Left lung (tissue), 10 donors: ENCODE results near the gene PIAS3. TPM values are rescaled to one million over a fixed set of nuclear protein-coding genes. Genes with fewer than 3 reads are reported as not detected.
A peak's percentile ranks its signal among the peaks of the same experiment; 100 is the strongest.

Source experiments
- ATAC-seq: fragments of 200-7000 bp; cut with Tn5 transposase; one replicate; pipeline ENCODE4 v1.9.1; 2020; ENCODE audit warnings: moderate library complexity
- DNase-seq, 4 donors: peaks; one replicate each; pipeline ENCODE4 v3.0.0-alpha.2; 2013 to 2020
- H3K27ac ChIP-seq, 2 donors: fragments of 200-600 bp; sonication (generic) in 1 of 2; one replicate each; pipeline versions ENCODE4 v1.5.0 to v1.8.0; 2020 to 2021
- H3K27me3 ChIP-seq, 2 donors: fragments of 200-600 bp; sonication (generic) in 1 of 2; one replicate each; pipeline versions ENCODE4 v1.5.0 to v1.8.0; 2020 to 2021
- H3K36me3 ChIP-seq, 2 donors: fragments of 200-600 bp; sonication (generic) in 1 of 2; one replicate each; pipeline versions ENCODE4 v1.5.0 to v1.8.0; 2020 to 2021
- H3K4me1 ChIP-seq, 2 donors: fragments of 200-600 bp; one replicate each; pipeline ENCODE4 v1.8.0; 2021
- H3K4me3 ChIP-seq, 2 donors: fragments of 200-600 bp; sonication (generic) in 1 of 2; one replicate each; pipeline versions ENCODE4 v1.5.0 to v1.8.0; 2020 to 2021; ENCODE audit warnings: mild to moderate bottlenecking in 1 of 2
- H3K9me3 ChIP-seq, 2 donors: fragments of 200-600 bp; sonication (generic) in 1 of 2; one replicate each; pipeline versions ENCODE4 v1.5.0 to v1.8.0; 2020 to 2021
- intact Hi-C, 2 donors: fragments of 100-400 bp; cut with DNase I; formaldehyde crosslinking; loops; one replicate each; pipeline versions ENCODE4 v1.11.2 to v1.14.2; 2022
- polyA plus RNA-seq, 6 donors: library from polyadenylated mRNA; unstranded; fragments of 120-200 nt; gene quantifications; one replicate each; pipeline ENCODE4 v1.2.1, GENCODE V29; 2013; ENCODE audit not compliant: insufficient read length in 6 of 6
- total RNA-seq, 2 donors: library from RNA; stranded (reverse); fragmentation: NEBNext Ultra II Directional; extraction: Animal tissue kit (Norgen Biotek cat#: 25700); gene quantifications; one replicate each; pipeline ENCODE4 v1.2.1, GENCODE V29; 2021
- TF ChIP-seq, protein P1 (sequence below), 2 donors: fragments of 200-600 bp; sonication (generic) in 1 of 2; IDR thresholded peaks; one replicate each; pipeline versions ENCODE4 v1.5.0 to v1.8.0; 2021; ENCODE audit warnings: antibody characterized with exemption in 2 of 2
- donor health status: DM: no; HTN: yes; CAD: no.
- donor health status: DM: no; HTN: no; CAD: no.

The PIAS3 gene
- total and polyA plus RNA-seq, 8 donors: 35.8 to 98.0 (median 69.6) TPM

DNA sequence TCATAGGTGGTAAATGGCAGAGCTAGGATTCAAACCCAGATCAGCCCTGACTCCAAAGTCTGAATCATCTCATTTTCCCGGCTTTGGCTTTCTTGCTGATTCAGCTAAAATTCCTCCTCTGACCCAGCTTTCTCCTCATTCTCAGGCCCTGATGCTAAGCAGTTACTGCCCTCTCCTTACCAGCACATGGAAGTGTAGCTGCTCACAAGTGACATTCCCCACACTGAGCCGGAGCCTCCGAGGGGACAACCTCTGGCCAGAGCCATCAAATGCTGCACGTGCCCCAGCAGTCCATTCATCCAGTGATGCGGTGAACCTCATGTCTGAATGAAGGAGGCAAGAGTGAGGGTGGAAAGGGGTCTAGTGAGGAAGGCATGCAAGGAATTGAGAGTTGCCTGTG lies 39.9 kb upstream of the PIAS3 start:
- intact Hi-C loops: no loop called here
- Histone ChIP-seq H3K4me1 (no peaks in the 10 kb centered on the region), H3K27ac (no peak overlapping the region), H3K36me3 (no peaks in the 10 kb centered on the region), H3K4me3 (no peak overlapping the region), H3K27me3 (no peaks in the 10 kb centered on the region), H3K9me3 (no peaks in the 10 kb centered on the region)
- TF ChIP-seq, protein P1, sequence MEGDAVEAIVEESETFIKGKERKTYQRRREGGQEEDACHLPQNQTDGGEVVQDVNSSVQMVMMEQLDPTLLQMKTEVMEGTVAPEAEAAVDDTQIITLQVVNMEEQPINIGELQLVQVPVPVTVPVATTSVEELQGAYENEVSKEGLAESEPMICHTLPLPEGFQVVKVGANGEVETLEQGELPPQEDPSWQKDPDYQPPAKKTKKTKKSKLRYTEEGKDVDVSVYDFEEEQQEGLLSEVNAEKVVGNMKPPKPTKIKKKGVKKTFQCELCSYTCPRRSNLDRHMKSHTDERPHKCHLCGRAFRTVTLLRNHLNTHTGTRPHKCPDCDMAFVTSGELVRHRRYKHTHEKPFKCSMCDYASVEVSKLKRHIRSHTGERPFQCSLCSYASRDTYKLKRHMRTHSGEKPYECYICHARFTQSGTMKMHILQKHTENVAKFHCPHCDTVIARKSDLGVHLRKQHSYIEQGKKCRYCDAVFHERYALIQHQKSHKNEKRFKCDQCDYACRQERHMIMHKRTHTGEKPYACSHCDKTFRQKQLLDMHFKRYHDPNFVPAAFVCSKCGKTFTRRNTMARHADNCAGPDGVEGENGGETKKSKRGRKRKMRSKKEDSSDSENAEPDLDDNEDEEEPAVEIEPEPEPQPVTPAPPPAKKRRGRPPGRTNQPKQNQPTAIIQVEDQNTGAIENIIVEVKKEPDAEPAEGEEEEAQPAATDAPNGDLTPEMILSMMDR (IDR thresholded peaks at IDR 0.05): no peak
- ATAC-seq (no peak), DNase-seq (no peak)

DNA sequence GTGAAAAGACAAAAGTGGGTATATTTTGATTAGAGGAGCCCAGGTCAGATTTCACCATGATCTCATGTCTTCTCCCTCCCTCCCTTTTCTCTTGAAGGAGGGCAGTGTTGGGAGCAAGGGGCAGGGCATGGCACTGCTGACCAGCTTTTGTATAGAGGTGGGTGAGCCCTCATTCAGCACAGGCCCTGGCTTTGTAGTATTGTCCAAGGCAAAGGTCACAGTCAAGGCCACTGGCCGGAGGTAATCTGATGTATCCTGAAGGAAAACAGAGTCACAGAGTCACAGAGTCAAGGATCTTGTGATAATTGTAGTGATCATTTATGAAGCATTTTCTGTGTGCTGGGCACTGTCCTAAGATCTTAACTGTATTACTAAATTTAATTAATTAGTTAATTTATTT lies 39.1 kb upstream of the PIAS3 start:
- H3K9me3 ChIP-seq: no peaks in the 10 kb centered on the region
- TF ChIP-seq, protein P1 (IDR thresholded peaks at IDR 0.05): no peak

DNA sequence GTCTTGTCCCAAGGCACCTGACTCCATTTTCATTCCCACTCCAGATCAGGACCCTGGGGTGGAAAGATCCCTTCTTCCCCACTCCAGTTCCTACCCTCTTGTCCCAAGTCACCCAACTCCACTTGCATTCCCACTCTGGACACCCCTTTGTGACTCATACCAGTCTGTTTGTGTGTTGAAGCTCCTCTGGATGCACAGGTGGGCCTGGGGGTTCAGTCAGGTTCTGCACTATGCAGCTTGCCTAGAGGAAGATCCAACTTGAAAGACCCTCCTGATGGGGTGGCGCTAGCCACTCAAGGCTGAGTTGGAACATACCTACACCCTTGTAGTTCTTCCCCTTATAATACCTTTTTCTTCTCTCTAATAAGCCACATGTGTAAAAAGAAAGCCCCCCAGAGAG lies 36.6 kb upstream of the PIAS3 start:
- ATAC-seq (no peak), DNase-seq (no peak)
- no peaks in the 10 kb centered on the region for H3K9me3 ChIP-seq
- no peaks in the 10 kb centered on the region for H3K36me3 ChIP-seq
- intact Hi-C loops: no loop called here
- no peaks in the 10 kb centered on the region for H3K27me3 ChIP-seq
- TF ChIP-seq, protein P1 (IDR thresholded peaks at IDR 0.05): no peak
- H3K4me3 ChIP-seq: no peak overlapping the region
- H3K4me1 ChIP-seq: peaks cover 24 to 31% of the 10 kb centered on the region in 2 donors
- H3K27ac ChIP-seq: no peak overlapping the region

More for the DNA sequence above, 39.1 kb upstream of the PIAS3 start:
- peaks cover under 1 to 6% of the 10 kb centered on the region in 2 donors for H3K4me1 ChIP-seq
- intact Hi-C loops: no loop called here
- no peaks in the 10 kb centered on the region for H3K36me3 ChIP-seq
- H3K4me3 ChIP-seq: no peak overlapping the region
- H3K27me3 ChIP-seq: no peaks in the 10 kb centered on the region
- no peak for ATAC-seq
- DNase-seq: no peak
- H3K27ac ChIP-seq: no peak overlapping the region

DNA sequence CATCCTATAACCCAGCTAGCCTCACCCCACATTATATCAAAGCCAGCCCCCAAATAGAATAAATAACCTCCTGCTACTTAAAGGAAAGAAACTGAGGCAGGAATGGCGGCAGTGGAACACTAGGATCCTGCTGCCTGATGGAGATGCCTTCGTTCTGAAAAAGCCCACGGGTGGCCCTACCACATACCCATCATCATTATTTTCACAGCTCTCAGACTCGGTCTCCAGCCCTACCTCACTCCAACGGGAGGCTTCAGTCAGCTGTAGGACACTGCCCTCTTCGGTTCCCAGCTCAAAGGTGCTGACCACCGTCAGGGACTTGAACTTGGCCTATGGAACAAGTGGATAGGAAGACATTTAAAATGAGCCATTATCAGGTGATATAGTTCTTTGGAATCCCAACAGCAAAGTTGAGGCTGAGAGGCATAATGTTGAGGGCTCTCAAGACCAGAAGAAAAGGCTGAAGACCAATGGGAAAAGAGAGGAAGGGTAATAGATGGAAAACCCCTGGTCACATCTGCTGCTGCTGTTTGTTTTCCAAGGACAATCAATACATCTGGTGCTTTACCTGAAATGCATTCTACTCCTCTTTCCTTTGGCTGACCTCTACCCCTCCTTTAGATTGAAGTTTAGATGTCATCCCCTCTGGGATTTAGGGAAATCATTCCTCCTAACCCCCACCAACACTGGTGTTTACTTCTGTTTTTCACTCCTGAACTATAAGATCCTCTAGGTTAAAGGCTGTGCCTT lies 34.6 kb upstream of the PIAS3 start:
- intact Hi-C loops: no loop called here
- Histone ChIP-seq H3K27ac (peak overlapping the region; percentile 86 to 93), H3K4me3 (no peak overlapping the region), H3K36me3 (no peaks in the 10 kb centered on the region), H3K27me3 (no peaks in the 10 kb centered on the region), H3K9me3 (no peaks in the 10 kb centered on the region), H3K4me1 (peaks cover 25 to 34% of the 10 kb centered on the region in 2 donors)
- DNase-seq (no peak), ATAC-seq (no peak)
- TF ChIP-seq, protein P1 (IDR thresholded peaks at IDR 0.05): no peak

DNA sequence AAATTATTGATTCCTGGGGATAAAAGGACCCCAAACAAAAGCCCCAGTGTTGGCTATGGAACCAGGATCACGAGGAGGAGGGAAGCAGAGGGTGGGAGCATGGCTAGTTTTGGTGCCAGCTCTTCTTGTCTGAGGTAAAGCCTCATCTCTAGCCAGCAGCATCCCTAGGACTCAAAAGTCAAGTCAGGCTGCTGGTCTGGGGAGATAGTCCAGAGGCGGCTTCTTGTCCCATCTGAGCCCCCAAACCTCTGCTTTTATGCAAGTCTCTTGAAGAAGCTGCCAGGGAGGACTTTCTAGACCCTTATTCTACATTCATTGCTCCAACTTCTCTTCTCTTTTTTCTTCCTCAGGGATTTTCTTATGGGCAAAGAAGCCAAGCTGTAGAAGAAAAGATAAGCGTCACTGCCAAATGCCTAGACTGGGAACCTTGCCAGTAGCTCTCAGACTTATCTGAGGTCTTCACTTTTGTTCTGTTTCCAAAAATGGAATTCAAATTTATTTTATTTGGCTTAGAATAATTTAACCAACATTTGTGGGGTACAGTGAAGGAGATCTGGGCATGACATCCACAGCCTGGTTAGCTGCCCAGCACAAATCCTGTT lies 33.7 kb upstream of the PIAS3 start:
- Histone ChIP-seq H3K9me3 (no peaks in the 10 kb centered on the region), H3K27ac (peak overlapping the region; percentile 86 to 93), H3K4me1 (peaks cover 25 to 36% of the 10 kb centered on the region in 2 donors), H3K27me3 (no peaks in the 10 kb centered on the region), H3K36me3 (no peaks in the 10 kb centered on the region), H3K4me3 (no peak overlapping the region)
- intact Hi-C loops: no loop called here
- DNase-seq: no peak
- TF ChIP-seq, protein P1 (IDR thresholded peaks at IDR 0.05): no peak
- ATAC-seq: no peak
